HG03558 (cell line): Measurements from ENCODE around the gene ING4.

Experiments
- ATAC-seq: cut with Tn5 transposase; IDR thresholded peaks from one replicate; pipeline ENCODE4 v1.9.1; 2021; ENCODE audit warnings: moderate number of reproducible peaks; ENCODE audit not compliant: unreplicated experiment; ENCODE audit errors: extremely low read depth

The ING4 gene

DNA sequence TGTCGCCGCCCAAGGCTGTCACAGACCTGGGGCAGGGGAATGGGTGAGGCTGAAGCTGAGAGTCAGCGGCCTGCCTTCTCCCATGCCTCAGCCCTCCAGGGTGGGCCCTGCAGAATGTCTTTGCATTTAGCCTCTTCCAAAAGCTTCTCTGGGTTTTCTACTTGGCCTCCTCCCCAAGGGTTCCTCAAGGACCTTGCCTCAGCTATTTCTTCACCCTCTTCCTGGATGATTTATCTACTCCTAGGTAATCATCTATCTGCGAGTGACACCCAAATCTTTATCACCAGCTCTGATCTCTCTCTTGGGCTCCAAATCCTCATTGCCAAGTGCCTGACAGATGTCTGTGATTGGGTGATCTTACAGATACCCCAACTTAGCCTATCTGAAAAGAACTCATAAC is 22.4 kb downstream of the ING4 start:
- ATAC-seq = no peak

DNA sequence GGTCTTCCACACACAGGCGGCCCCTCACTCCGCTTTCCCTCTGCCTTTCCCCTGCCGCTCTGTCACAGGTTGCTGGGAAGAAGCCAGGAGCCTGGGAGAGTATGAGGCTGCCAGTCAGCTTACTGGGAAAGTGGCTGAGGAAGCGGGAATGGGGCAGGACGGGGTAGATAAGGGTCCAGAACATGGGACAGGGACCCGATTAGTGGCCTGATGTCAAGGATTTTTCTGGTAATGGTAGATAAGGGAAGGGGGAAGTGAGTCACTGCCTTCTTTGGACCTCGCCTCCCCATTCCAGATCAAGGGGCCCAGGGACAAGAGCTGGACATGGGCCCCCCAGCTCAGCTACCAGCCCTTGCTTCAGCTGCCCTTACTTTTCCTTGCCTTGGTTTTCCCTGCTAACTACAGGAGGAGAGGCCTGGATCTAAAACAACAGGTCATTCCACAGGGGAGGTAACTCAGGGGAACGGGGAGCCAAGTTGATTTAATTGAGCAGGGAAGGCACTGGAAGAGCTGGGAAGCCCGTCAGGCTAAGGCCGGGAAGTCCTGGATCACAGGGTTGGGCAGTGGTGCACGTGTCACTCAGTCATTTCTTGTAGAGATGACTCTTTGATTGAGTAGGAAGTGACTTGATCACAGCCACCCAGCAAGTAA is 23.6 kb downstream of the ING4 start:
- ATAC-seq = no peak

DNA sequence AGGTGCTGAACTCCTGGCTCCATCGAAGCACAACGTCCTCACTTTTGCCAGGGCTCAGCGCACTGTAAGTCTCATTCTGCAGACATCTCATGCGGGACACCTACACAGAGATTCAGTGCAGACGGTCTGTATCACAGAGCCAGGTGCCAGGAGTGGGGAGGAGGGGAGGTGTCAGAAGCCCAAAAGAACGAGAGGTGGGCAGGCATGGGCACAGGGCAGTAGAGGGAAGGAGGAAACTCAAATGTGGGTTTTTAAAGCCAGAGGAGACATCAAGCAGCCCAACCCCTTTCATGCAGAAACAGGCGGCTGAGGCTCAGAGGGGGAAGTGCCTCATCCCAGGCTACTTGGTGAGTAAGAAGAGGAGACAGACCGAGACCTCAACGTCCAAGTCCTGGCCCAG is 24.6 kb downstream of the ING4 start:
- no peak for ATAC-seq

DNA sequence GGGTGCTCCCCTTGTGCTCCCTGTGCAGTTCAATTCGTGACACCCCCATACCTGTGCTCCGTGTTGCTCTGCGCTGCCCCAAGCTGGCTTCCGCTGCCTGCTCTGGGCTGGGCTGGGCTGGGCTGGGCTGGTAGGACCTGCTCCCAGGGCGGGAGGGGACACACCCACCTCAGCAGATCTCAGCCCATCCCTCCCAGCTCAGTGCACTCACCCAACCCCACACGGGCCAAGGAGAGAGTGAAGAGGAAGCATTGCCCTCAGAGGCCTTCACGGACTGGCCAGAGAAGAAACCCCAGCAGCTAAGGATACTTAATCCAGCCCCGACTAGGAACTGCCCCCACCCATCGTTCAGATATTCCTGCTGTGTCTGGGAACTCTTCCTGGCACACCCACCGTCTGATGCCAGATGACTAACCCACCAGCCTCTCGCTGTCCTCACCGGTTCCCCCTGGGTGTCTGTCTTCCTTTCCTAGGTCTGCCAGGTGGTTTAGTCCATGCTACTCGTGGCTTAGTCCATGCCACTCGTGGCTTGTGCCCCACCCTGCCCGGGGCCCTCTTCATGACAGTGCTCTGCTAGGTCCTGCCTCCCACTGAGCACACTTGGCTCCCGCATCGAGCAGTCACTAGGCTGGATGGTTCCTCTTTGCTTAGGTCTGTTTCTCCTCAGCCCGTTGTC is 26.9 kb downstream of the ING4 start, which contains the start of gene LPAR5:
Gene LPAR5, minus strand, starts transcription at position 104 of the 676 bp plus-strand sequence. CDS start 14,711 bp downstream, outside the sequence.
- no peak for ATAC-seq

DNA sequence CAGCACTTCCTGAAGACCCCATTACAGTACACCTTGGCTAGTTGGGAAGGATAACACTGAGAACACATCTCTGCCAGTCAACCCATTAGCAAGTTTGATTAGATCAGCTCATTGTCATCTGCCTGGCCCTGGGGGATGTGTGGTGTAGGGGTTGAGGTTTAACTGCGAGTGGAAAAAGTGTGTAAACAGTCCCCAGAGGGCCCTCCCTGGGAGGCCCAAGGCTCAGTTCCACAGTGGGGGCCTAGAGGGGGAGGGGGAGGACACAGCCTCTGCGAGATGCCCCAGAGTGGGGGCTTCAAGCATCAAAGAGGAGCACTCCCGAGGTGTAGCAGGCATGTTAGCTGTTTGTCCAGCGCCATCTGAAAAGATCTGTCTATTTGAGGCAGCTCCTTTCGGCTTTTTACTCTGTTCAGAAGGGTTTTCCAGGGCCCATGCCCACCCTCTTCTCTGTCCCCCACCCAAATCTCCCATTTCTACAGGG is 27.5 kb downstream of the ING4 start:
- no peak for ATAC-seq

DNA sequence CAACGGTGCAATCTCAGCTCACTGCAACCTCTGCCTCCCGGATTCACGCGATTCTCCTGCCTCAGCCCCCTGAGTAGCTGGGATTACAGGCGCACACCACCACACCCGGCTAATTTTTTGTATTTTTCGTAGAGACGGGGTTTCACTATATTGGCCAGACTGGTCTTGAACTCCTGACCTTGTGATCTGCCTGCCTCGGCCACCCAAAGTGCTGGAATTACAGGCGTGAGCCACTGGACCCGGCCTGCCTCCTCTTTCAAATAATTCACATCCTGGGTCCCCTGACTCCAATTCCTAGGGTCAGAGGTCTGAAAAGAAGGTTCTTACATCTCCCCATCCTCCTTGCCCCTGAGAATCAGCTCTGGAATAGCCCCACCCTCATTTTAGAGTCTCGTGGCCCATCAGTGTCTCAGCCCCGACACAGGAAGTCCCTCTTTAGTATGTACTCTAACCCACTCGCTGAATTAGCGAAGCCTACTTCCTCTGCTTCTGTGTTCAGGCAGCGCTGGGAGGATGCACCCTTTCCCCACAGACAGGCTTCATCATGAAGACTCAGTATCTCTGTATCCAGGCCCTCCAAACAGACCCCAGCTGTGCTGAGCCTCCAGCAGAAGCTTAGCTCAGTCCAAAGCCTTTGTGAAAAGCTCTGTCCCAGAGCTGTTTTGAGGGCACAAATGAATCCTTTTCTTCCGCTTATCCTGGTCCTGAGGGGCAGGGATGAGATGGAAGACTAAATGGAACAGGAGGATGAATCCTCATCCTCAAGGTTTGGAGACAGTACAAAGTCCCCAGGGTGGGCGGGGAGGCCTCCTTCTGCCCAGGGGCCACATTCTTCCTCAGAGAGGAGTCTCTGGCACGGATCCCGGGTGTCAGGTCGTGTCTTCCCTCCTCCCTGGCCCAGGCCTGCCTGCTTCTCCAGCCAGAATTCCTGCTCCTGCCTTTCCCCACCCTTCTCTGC is 30.6 kb downstream of the ING4 start:
- ATAC-seq = no peak

DNA sequence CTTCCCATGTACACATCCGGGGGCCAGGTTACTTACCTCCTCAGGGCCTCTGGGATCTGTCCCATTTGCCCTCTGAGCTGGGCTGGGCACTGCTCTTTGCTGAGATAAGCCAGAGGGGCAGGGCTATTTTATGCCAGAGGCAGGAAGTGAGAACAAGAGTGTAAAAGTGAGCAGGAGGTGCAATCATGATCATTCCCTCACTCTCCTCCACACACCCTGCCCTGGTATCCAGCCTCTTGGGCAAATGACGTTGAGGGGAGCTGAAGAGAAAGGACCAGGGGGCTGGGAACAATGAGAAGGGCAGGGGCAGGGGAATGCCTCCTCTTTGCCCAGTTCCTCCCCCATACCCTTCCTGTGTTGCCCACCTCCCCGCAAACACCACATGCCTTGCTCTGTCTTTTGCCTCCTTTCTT is 31.4 kb downstream of the ING4 start:
- ATAC-seq = no peak

DNA sequence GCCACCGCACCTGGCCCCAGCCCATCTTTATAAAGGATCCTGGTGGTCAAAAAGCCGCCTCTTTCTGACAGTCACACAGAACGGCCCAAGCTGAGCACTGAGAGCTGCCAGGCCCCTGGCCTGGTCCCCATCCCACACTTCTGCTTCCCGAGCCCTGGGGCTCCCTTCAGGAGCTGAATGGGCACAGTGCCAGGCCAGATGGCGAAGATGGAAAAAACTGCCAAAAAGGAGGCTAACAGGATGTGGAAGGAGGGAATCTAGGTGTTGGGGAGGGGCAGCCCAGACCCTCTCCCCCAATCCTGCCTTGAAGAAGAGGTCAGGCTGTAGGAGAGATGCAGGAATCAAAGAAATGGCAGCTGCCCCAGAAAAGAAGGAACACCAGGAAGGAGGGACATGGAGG is 32.2 kb downstream of the ING4 start:
- ATAC-seq = no peak

DNA sequence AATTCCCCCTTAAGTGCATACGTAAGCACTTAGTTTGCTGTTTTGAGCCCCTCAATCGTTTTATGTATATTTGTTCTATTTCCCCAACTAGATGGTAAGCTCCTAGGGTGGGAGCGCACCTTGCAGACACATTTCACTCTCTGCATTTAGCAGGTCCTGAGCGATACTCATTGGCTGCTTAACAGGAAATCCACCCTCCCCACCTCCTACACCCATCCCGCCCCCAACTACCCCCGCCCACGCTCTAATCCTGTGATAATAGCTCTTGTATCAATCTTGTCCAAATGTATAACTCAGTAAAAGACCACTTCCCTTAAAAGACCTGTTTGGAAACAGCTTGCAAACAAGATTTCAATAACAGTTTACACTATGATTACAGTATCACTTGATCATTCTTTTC is 35.3 kb downstream of the ING4 start:
- no peak for ATAC-seq

DNA sequence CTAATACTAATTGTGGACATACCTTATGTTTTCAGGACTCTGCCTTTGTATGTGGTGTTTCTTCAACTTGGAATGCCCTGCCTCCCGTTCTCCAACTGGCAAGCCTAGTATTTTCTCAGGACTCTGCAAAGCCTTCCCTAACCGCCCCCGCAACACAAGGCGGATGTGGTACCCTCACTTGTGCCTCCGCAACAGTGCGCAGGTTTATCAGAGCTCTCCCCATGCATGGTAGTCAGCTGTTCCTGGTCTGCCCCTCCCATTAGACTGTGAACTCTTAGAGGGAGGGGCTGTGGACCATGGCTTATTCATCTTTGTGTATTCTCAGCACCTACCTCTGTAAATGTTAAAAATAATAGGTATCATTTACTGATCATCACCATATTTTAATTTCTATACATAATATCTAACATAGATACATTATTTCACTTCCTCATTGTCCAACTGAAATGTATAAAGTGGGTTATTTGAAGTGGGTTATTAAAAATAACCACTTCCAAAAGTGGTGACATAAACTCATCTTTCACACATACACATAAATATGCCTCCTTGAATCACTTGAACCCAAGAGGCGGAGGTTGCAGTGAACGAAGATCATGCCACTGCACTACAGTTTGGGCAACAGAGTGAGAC is 36.1 kb downstream of the ING4 start:
- no peak for ATAC-seq

DNA sequence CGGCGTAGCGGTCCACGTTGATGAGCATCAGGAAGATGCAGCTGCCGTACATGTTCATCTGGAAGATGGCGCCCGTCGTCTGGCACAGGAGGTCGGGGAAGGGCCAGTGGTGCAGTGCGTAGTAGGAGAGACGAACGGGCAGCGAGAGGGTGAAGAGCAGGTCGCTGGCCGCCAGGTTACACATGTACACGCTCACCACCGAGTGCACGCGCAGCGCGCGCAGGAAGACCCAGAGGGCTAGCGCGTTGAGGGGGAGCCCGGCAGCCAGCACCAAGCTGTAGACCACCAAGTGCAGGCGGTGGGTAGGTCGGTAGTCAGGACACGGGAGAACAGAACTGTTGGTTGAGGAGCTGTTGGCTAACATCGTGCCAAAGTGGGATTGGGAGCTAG is 42.0 kb downstream of the ING4 start:
- no peak for ATAC-seq

DNA sequence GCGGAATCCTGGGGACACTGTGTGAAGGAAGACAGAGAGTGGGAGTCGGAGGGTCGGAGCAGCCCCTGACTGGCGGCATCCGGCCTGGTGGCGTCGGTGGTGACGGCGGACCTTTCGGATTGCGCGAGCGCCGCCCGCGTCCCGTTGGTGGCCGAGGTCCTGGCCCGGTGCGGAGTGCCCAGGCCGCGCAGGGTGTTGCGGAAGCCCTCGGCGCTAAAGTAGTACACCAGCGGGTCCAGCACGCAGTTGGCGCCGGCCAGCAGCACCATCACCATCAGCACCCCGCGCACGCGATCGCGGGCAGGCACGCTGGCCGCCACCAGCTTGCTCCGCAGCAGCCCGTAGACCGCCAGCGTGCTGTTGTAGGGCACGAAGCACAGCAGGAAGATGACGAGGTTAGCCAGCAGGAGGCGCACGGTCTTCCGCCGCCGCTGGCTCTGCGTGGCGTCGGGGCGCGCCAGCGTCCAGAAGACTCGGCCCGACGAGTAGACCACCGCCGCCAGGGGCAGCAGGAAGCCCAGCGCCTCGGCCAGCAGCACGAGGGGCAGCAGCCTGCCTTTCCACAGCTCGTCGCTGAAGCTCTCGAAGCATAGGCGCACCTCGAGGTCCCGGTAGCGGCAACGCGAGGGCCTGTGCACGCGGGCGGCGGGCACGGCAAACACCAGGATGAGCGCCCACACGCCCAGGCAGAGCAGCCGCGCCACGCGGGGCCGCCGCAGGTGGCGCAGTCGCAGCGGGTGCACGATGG is 42.6 kb downstream of the ING4 start:
- ATAC-seq = no peak

DNA sequence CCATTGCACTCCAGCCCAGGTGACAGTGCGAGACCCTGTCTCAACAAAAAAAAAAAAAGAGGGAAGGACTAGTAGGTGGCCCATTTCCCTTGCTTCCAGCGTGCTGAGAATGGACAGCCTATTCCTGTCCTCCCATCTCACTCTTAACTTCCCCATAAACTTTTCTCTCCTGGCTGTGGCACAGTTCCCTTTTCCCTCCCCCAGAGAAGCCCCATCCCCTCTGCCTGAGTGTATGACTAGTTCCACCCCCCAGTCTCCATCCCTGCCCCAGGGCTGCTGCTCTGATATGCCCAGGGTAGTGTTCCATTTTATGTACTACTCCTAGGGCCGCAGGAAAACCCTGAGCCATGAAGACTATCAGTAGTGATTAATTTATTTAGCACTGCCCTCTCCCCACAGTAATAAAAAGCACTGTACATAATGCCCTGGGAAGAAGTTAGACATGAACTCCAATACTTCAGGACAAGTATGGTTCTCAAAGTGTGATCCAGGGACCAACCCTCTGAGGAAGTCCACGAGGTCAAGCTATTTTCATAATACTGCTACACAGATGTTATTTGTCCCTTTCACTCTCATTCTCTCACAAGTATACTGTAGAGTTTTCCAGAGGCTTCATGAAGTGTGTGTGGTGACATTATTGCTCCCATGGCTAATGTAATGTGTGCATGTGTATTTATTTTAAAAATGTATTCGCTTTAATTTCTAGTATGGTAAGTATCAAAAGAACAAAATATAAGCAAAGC is 44.3 kb downstream of the ING4 start:
- no peak for ATAC-seq

DNA sequence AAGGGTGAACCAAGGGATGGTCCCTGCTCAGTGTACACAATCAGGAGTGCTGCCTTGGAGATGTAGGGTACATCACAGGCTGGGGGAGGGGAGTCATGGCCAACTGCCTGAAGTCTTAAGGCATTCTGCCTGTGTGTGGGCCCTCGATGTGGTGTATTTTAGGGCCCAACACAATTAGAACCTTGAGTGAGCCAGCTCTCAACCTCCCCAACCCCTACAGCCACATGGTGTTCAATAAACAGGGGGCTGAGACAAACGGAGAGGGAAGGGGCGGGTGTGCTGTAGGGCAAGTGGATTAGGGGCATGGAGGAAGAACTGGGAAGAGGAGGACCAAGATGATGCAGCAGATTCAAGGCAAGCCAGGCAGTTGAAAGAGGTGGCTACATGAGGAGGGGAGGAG is 47.1 kb downstream of the ING4 start:
- ATAC-seq = no peak

DNA sequence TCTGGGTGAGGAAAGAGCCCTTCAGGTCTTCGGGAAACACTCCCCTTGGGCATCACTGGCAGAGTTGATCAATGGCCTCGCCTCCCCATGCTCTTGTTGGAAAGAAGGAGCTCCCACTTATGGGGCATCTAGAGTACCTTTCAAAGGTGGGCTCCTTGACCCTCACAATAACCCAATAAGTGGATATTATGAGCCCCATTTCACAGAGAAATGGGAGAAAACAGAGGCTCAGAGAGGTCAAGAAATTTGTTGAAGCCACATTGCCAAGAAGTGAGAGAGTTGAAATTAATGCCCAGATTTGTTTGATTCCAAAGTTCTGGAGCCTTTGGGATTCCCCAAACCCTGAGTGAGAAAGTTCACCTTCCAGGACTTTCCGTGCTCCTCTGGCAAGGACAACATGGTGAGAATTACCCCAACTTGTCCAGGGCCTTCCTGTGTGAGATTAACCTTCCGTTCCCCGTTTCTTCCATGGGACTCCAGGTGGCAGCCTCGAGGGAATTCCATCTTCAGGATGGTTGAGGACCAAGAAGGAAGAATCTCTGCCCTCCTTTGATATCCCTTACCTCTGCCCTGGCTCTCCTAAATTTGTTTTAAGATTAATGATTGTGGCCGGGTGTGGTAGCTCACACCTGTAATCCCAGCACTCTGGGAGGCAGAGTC is 48.3 kb downstream of the ING4 start:
- ATAC-seq = no peak

DNA sequence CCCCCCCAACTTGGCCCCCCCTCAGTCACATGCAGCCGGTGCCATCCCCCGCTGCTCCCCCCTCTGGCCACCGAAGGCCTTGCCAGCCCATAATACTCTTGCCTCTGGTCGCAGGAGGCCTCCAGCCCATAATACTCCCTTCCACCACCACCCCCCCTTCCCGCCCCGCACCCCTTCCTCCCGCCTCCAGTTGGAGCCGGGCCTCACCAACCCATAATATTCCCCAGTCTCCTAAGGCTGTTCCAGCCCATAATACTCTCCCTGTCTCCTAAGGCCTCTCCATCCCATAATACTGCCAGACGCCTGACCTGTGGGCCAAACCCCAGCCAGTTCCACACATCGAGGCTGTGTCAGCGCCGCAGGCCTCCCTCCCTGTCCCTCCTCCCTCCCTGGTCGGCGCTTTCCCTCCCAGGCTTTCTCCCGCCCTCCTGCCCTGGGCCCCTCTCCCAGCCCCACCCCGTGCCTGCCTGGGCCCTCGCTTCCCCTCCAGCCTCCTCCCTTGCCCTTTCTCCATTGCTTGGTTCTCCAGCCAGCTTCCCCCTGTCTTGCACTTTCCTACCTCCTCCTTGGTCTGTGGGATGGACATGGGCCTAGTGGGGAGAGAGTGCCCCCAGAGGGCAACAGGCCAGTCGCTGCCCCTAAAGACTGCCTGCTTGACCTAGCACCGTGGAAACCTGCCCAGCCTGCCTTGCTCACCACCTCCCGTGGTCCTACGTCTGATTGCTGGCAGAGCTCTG is 49.0 kb downstream of the ING4 start:
- ATAC-seq = no peak

DNA sequence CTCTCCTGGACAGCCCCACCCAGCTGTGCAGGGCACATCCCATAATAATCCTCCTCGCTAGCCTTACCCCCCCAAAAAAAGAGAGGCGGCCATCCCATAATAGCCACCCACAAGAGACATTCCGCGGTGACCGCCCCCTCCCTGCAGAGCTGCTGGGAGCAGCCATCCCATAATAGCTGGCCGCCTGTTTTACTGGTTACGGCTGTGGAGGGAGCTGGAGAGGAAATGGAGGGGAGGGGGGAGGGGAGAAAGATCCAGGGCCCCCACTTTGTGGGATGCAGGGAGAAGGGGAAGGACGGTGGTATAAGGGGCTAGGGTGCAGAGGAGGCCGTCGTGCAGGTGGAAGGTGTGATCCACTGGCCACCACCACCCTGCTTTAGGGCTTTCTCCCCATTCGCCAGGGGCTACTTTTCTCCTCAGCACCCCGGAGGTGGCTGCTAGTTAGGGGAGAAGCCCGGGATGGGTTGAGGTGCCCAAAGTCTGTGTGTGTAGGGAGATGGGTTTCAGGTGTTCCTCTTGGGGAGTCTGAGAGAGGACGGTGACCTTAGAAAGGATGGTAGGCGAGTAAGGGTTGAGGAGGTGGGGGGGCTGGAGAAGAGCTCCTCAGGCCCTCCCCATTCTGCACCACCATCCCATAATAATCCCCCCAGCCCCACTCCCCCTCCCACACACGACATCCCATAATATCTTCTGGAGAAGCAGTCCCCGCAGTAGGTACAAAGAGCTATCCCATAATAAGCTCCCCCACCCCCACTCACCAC is 49.7 kb downstream of the ING4 start:
- no peak for ATAC-seq
